B cell (primary cell): ENCODE data around the gene SSH3. TPM values are rescaled to one million over a fixed set of nuclear protein-coding genes. Genes with fewer than 3 reads are reported as not detected.

Experiments
- ATAC-seq: fragments of 200-7000 bp; cut with Tn5 transposase; one replicate; pipeline ENCODE4 v1.10.0; 2021; ENCODE audit warnings: low read depth, mild to moderate bottlenecking, moderate number of reproducible peaks, moderate library complexity
- CTCF ChIA-PET: fragments of 350-600 bp; sonication (Branson Sonifier 250); formaldehyde crosslinking; loops from one replicate; lab custom pipeline; 2021; ENCODE audit warnings: antibody characterized with exemption, inconsistent platforms; lab: Charles Lee
- POLR2A ChIA-PET: fragments of 350-600 bp; sonication (Branson Sonifier 250); formaldehyde crosslinking; loops from one replicate; lab custom pipeline; 2021; ENCODE audit warnings: antibody characterized with exemption; lab: Charles Lee
- DNase-seq: peaks from one replicate; pipeline ENCODE4 v3.0.0; 2013
- H2AFZ ChIP-seq: 2 replicates; pipeline ENCODE4 v1.6.1; 2012; ENCODE audit warnings: mild to moderate bottlenecking, low read depth, low read length; ENCODE audit not compliant: insufficient read depth, poor library complexity, severe bottlenecking
- H3K27ac ChIP-seq, 2 donors: 1 replicate in 1 of 2; 2 replicates in 1 of 2; pipeline ENCODE4 v1.5.1; 2012 to 2013; ENCODE audit warnings: low read length in 2 of 2, mild to moderate bottlenecking in 2 of 2, moderate library complexity in 1 of 2
- H3K27me3 ChIP-seq, 4 experiments: fragments of 200-600 bp in 1 of 4; sonication (generic) in 1 of 4; replicated peaks in 1 of 4; 1 replicate in 2 of 4; 2 replicates in 2 of 4; pipeline versions ENCODE4 v1.6.1 to v1.7.0; 2013 to 2016; ENCODE audit warnings: low read length in 3 of 4, mild to moderate bottlenecking in 2 of 4, mixed read lengths in 1 of 4, moderate library complexity in 1 of 4; ENCODE audit not compliant: insufficient read depth in 4 of 4, control insufficient read depth in 3 of 4; ENCODE audit errors: control extremely low read depth in 1 of 4
- H3K36me3 ChIP-seq, 2 experiments: replicated peaks in 1 of 2; 1 replicate in 1 of 2; 2 replicates in 1 of 2; pipeline versions ENCODE4 v1.6.1 to v1.7.1; 2013; ENCODE audit warnings: low read length in 1 of 2; ENCODE audit not compliant: insufficient read depth in 2 of 2, control insufficient read depth in 1 of 2; ENCODE audit errors: control extremely low read depth in 1 of 2, extremely low read depth in 1 of 2
- H3K4me1 ChIP-seq, 2 donors: fragments of 200-600 bp in 1 of 2; sonication (generic) in 1 of 2; 1 replicate in 1 of 2; 2 replicates in 1 of 2; pipeline versions ENCODE4 v1.5.1 to v1.6.1; 2013 to 2017; ENCODE audit warnings: low read length in 2 of 2; ENCODE audit not compliant: control insufficient read depth in 2 of 2, insufficient read depth in 2 of 2
- H3K4me2 ChIP-seq: replicated peaks from 2 replicates; pipeline ENCODE3; 2012; ENCODE audit warnings: mild to moderate bottlenecking, low read depth, low read length; ENCODE audit not compliant: poor library complexity, severe bottlenecking
- H3K4me3 ChIP-seq, 5 experiments: fragments of 200-600 bp in 1 of 5; sonication (generic) in 1 of 5; 1 replicate in 3 of 5; 2 replicates in 2 of 5; pipeline versions ENCODE4 v1.5.1 to v1.7.0; 2011 to 2016; ENCODE audit warnings: low read length in 4 of 5, mild to moderate bottlenecking in 4 of 5, low read depth in 2 of 5, control low read depth in 1 of 5, moderate library complexity in 1 of 5; ENCODE audit not compliant: insufficient read depth in 1 of 5; ENCODE audit errors: control extremely low read depth in 1 of 5, extremely low read depth in 1 of 5
- H3K79me2 ChIP-seq: fragments of 200-600 bp; sonication (generic); one replicate; pipeline ENCODE4 v1.6.0; 2016; ENCODE audit warnings: low read length; ENCODE audit not compliant: control insufficient read depth, insufficient read depth
- H3K9ac ChIP-seq: fragments of 200-600 bp; sonication (generic); 2 replicates; pipeline ENCODE4 v1.6.1; 2017; ENCODE audit warnings: mild to moderate bottlenecking, low read length, moderate library complexity
- H3K9me3 ChIP-seq, 3 donors: one replicate each; pipeline versions ENCODE4 v1.6.1 to v1.7.1; 2013; ENCODE audit warnings: low read length in 2 of 3; ENCODE audit not compliant: control insufficient read depth in 2 of 3, insufficient read depth in 1 of 3; ENCODE audit errors: control extremely low read depth in 1 of 3
- H4K20me1 ChIP-seq: 2 replicates; pipeline ENCODE4 v1.6.0; 2012; ENCODE audit warnings: mild to moderate bottlenecking, low read length; ENCODE audit not compliant: insufficient read depth, control insufficient read depth, poor library complexity, severe bottlenecking
- H3K27ac Mint-ChIP-seq: one replicate; pipeline ENCODE4 v1.8.0; 2021; ENCODE audit warnings: mixed read lengths
- H3K27me3 Mint-ChIP-seq: one replicate; pipeline ENCODE4 v1.8.0; 2021; ENCODE audit warnings: mixed read lengths
- H3K4me1 Mint-ChIP-seq: one replicate; pipeline ENCODE4 v1.8.0; 2021; ENCODE audit warnings: mixed read lengths
- H3K4me3 Mint-ChIP-seq: one replicate; pipeline ENCODE4 v1.8.0; 2021; ENCODE audit warnings: mixed read lengths
- H3K9me3 Mint-ChIP-seq: one replicate; pipeline ENCODE4 v1.8.0; 2022; ENCODE audit warnings: mixed read lengths; ENCODE audit not compliant: insufficient read depth
- CTCF ChIP-seq: fragments of 200-600 bp; IDR thresholded peaks from one replicate; pipeline ENCODE4 v1.8.0; 2022; ENCODE audit warnings: antibody characterized with exemption, mild to moderate bottlenecking
- EZH2 ChIP-seq: IDR thresholded peaks from 2 replicates; pipeline ENCODE4 v1.6.1; 2012; ENCODE audit warnings: borderline replicate concordance, low read depth, mild to moderate bottlenecking, moderate library complexity, low read length; ENCODE audit not compliant: insufficient read depth, poor library complexity, severe bottlenecking
- WGBS: methylation state at CpG from one replicate; pipeline ENCODE4 v1.1.5; 2013; ENCODE audit warnings: missing lambda C conversion rate; ENCODE audit not compliant: insufficient coverage; 5-methylcytosine and 5-hydroxymethylcytosine counted together
- intact Hi-C: fragments of 100-400 bp; cut with micrococcal nuclease; formaldehyde crosslinking; loops from one replicate; pipeline ENCODE4 v1.10.0; 2022
- polyA plus RNA-seq: library from polyadenylated mRNA; depleted of rRNA; stranded (reverse); fragments of >200 nt; gene quantifications from 2 replicates; pipeline ENCODE4 v1.2.3, GENCODE V29; 2012
- total RNA-seq, 2 donors: library from RNA; stranded (reverse); fragments of 120-200 nt in 1 of 2; gene quantifications; 1 replicate in 1 of 2; 2 replicates in 1 of 2; pipeline versions ENCODE4 v1.2.3 to v1.2.4, GENCODE V29; 2013 to 2022

SSH3 gene
- total and polyA plus RNA-seq, 2 donors (not counting 1 experiment from before 2014, with no cell fraction given) = 4.0 to 7.2 TPM

GRCh38 chr11:67321313-67321871 lies 18.1 kb downstream of the SSH3 start:
- H3K36me3 ChIP-seq = peaks cover 3% of the 10 kb centered on the region in 2 experiments
- ChIA-PET CTCF (interaction anchor here (0.7 to 10.5 kb wide), 7 partner anchors 8 to 61 kb away, joined by 3 to 229 read pairs (median 68); partner anchors contain the start of genes GRK2 and POLD4), POLR2A (no interaction called here)
- H3K4me3 ChIP-seq = no peak overlapping the region
- ATAC-seq = no peak
- H3K4me2 ChIP-seq = no peak overlapping the region
- WGBS = 89% methylated on average over 1 of the region's 6 CpGs
- Mint-ChIP-seq H3K27ac (no peak overlapping the region), H3K27me3 (no peaks in the 10 kb centered on the region), H3K4me1 (peaks cover 9% of the 10 kb centered on the region), H3K4me3 (no peak overlapping the region), H3K9me3 (no peaks in the 10 kb centered on the region)
- H3K9ac ChIP-seq = no peak overlapping the region
- DNase-seq = no peak
- no peaks in the 10 kb centered on the region for H4K20me1 ChIP-seq
- no peaks in the 10 kb centered on the region for H3K27me3 ChIP-seq
- H3K79me2 ChIP-seq = peaks cover 44% of the 10 kb centered on the region
- H2AFZ ChIP-seq = no peak overlapping the region
- H3K9me3 ChIP-seq = no peaks in the 10 kb centered on the region
- no peak overlapping the region for H3K27ac ChIP-seq
- peaks cover 11 to 19% of the 10 kb centered on the region in 2 donors for H3K4me1 ChIP-seq
- TF ChIP-seq EZH2 (no peak), CTCF (no peak)
- intact Hi-C loops = no loop called here

DNA sequence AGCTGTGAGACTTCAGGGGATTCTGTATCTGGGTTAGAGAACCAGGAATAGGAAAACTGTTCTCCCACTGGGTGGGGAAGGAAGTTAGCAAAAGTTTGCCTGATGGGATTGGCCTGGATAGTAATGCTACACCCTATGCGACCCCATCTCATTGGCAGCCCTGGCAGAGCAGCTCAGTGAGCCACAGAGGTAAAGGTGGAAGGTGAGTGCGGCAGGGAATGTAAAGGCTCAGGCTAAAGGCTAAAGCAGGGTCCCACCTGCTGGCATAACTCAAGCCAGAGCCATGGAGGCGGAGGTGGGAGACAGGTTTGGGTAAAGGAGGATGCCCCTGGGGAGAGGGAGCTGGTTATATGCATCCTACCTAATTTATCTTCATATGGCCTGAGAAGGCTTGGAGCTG lies 18.7 kb downstream of the SSH3 start:
- Histone ChIP-seq H3K4me1 (peaks cover 11 to 13% of the 10 kb centered on the region in 2 donors), H3K9ac (no peak overlapping the region), H3K9me3 (no peaks in the 10 kb centered on the region), H3K27ac (no peak overlapping the region), H3K36me3 (peaks cover 3% of the 10 kb centered on the region in 2 experiments), H4K20me1 (no peaks in the 10 kb centered on the region), H2AFZ (no peak overlapping the region), H3K4me2 (no peak overlapping the region), H3K27me3 (no peaks in the 10 kb centered on the region), H3K79me2 (peaks cover 44% of the 10 kb centered on the region), H3K4me3 (no peak overlapping the region)
- DNase-seq (no peak), ATAC-seq (no peak)
- Mint-ChIP-seq H3K27ac (no peak overlapping the region), H3K4me3 (no peak overlapping the region), H3K4me1 (peaks cover 9% of the 10 kb centered on the region), H3K9me3 (no peaks in the 10 kb centered on the region), H3K27me3 (no peaks in the 10 kb centered on the region)
- WGBS = 100% methylated on average over 2 of the region's 3 CpGs
- TF ChIP-seq CTCF (no peak), EZH2 (no peak)
- intact Hi-C loops = no loop called here
- CTCF ChIA-PET = interaction anchor here (0.8 to 10.5 kb wide), 6 partner anchors 24 to 488 kb away, joined by 3 to 229 read pairs (median 70); partner anchors contain the start of genes GRK2 and POLD4
- POLR2A ChIA-PET = no interaction called here
